ENCODE data around the gene RNF187.

RNF187 gene

GRCh38 chr1:228543396-228543795 is 56.2 kb downstream of the RNF187 start:
- FAIRE-seq = no peak
- no peak for DNase-seq (ENCODE audit: low spot score)

- DNase-seq (ENCODE audit: low spot score) (no peak), FAIRE-seq (no peak)
Measured at GRCh38 chr1:228544021-228544850, 57.1 kb downstream of the RNF187 start.

GRCh38 chr1:228544921-228545591 is 57.9 kb downstream of the RNF187 start:
- DNase-seq (ENCODE audit: low spot score) = no peak
- FAIRE-seq = no peak

Data from RCC 7860 (cell line).